IPS-NIHi7 (cell line): Measurements from ENCODE around the gene OR52E5.

Experiments
- DNase-seq: peaks from one replicate; pipeline ENCODE4 v3.0.0; 2012; ENCODE audit warnings: mixed read lengths; ENCODE audit errors: extremely low spot score

The OR52E5 gene

DNA sequence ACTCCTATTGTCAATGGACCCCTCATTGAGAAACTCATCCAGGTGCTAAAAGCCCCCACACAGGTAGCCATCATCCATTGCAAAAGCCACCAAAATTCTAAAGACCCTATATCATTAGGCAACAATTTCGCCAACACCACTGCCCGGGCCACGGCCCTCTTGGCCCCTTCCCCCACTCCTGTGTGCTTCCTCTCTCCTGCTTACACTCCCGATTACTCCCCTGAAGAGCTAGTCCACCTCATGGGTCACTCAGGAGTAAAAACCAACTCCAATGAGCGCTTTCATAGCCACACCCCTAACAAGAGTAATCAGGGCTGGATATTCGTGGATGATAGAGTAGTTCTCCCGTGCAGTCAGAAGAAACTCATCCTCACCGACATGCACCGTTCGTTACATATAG lies 40.1 kb downstream of the OR52E5 start:
- no peak for DNase-seq

DNA sequence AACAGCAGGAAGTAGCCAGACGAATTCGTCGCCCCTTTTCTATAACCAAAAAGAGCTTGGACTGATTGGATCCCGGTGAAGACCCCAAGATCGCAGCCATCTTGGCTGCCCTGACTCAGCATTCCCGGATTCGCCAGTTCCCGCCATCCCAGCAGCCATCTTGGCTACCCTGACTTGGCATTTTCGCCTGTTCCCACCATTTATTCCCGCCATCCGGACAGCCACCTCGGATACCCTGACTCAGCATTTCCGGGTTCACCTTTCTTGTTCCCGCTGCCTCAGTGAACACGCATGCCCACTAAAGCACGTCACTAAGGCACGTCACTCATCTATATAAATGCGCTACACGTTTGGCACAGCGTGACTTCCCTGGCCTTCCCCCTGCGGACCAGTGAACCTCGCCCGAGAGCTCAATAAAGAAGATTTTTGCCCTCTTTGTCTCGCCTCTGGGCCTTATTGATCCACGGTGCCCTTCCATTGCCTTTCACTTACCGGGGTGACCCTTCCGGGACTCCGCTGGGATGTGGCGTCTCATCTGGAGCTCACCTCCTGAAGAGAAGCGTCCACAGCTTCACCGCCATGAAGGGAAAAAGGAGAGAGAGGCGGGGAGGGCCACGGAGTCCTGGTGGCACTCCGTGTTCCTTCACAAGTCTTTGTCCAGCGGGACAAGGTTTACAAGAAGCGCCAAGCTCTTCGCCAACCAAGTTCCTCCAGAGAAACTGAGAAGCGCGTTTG lies 45.0 kb downstream of the OR52E5 start:
- no peak for DNase-seq

GRCh38 chr11:5938603-5938965 lies 45.6 kb downstream of the OR52E5 start:
- DNase-seq, result no peak

DNA sequence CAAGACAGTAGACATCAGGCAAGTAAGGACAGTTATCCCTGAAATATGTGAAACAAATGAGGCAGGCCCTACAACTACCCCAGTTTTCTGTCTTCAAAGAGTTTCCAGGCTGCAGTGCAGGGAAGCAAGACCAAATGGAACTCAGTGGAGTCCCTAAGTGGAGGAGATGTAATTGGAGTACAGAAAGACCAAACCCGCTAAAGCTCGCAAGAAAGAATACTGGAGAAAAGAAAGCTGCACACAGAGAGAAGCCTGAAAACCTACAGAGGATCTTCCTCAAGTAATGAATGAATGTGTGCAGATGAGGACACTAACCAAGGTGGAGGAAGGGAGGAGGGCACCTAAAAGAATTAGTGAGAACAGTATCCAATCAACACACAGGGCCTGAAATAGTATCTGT lies 47.7 kb downstream of the OR52E5 start:
- no peak for DNase-seq

- no peak for DNase-seq
These were observed 48.9 kb downstream of the OR52E5 start, which contains the start of gene OR56A3 for GRCh38 chr11:5941951-5942350. Gene OR56A3 (plus strand): TSS chr11:5942251. CDS start chr11:5947347, 5,096 bp downstream.
